ENCODE measurements around the gene STXBP6. TPM values are rescaled to one million over a fixed set of nuclear protein-coding genes. Genes with fewer than 3 reads are reported as not detected.
"Not testable (repeated sequence)": the region's sequence is repeated elsewhere in the genome, so short reads cannot be mapped to it uniquely, and the experiment has no call there.

Gene STXBP6
- total RNA-seq, 2 donors from 2014 or later: 13.5 to 20.2 TPM

GRCh38 chr14:24839617-24840203 is 210.2 kb downstream of the STXBP6 start:
- no peak for DNase-seq (ENCODE audit: low spot score)
- Histone ChIP-seq H3K4me1 (peaks cover 0 to 28% of the 10 kb centered on the region in 2 donors), H3K27ac (peak overlapping the region; percentile 17 to 59), H3K27me3 (no peaks in the 10 kb centered on the region), H3K4me3 (no peak overlapping the region), H3K9me3 (no peaks in the 10 kb centered on the region), H3K36me3 (no peaks in the 10 kb centered on the region)
- no peak for TF ChIP-seq CTCF (IDR thresholded peaks at IDR 0.05)

- no peaks in the 10 kb centered on the region for H3K9me3 ChIP-seq
- H3K4me1 ChIP-seq: peaks cover 0 to 28% of the 10 kb centered on the region in 2 donors
- peak overlapping the region; percentile 17 to 59 for H3K27ac ChIP-seq
- TF ChIP-seq CTCF (IDR thresholded peaks at IDR 0.05): no peak
- no peak overlapping the region for H3K4me3 ChIP-seq
- DNase-seq (ENCODE audit: low spot score): no peak
- H3K27me3 ChIP-seq: no peaks in the 10 kb centered on the region
- no peaks in the 10 kb centered on the region for H3K36me3 ChIP-seq
Observed at GRCh38 chr14:24838945-24839616, 210.9 kb downstream of the STXBP6 start.

GRCh38 chr14:24837280-24838046 is 212.5 kb downstream of the STXBP6 start:
- peak overlapping the region in 1 of 2 donors; percentile 59 for H3K27ac ChIP-seq
- TF ChIP-seq CTCF (IDR thresholded peaks at IDR 0.05): no peak
- no peaks in the 10 kb centered on the region for H3K27me3 ChIP-seq
- no peak for DNase-seq (ENCODE audit: low spot score)
- H3K4me3 ChIP-seq: no peak overlapping the region
- peaks cover 0 to 31% of the 10 kb centered on the region in 2 donors for H3K4me1 ChIP-seq
- no peaks in the 10 kb centered on the region for H3K36me3 ChIP-seq
- no peaks in the 10 kb centered on the region for H3K9me3 ChIP-seq

- not testable (repeated sequence) for H3K9me3 ChIP-seq, H3K36me3 ChIP-seq
- peaks cover 0 to 31% of the 10 kb centered on the region in 2 donors for H3K4me1 ChIP-seq
Observed at GRCh38 chr14:24836324-24836723, 213.6 kb downstream of the STXBP6 start.

GRCh38 chr14:24834956-24835355 is 215.0 kb downstream of the STXBP6 start:
- no peaks in the 10 kb centered on the region for H3K9me3 ChIP-seq

More at GRCh38 chr14:24836324-24836723, 213.6 kb downstream of the STXBP6 start:
- DNase-seq (ENCODE audit: low spot score); H3K27ac ChIP-seq; H3K27me3 ChIP-seq; H3K4me3 ChIP-seq: not testable (repeated sequence)

More at GRCh38 chr14:24834956-24835355, 215.0 kb downstream of the STXBP6 start:
- no peaks in the 10 kb centered on the region for H3K27me3 ChIP-seq
- H3K4me3 ChIP-seq: no peak overlapping the region
- no peak overlapping the region for H3K27ac ChIP-seq
- H3K4me1 ChIP-seq: peaks cover 0 to 28% of the 10 kb centered on the region in 2 donors
- H3K36me3 ChIP-seq: no peaks in the 10 kb centered on the region
- no peak for DNase-seq (ENCODE audit: low spot score)
- TF ChIP-seq CTCF (IDR thresholded peaks at IDR 0.05): no peak

Measured in right atrium auricular region (tissue), 2 donors.